Stimulated activated naive CD4-positive, alpha-beta T cell (primary cell): ENCODE data around the gene KAT6B.
A peak's percentile ranks its signal among the peaks of the same experiment; 100 is the strongest.

ENCODE experiments used
- DNase-seq, 6 experiments: peaks; one replicate each; lab custom pipeline; 2025; lab: John Stamatoyannopoulos, UW

Gene KAT6B

DNA sequence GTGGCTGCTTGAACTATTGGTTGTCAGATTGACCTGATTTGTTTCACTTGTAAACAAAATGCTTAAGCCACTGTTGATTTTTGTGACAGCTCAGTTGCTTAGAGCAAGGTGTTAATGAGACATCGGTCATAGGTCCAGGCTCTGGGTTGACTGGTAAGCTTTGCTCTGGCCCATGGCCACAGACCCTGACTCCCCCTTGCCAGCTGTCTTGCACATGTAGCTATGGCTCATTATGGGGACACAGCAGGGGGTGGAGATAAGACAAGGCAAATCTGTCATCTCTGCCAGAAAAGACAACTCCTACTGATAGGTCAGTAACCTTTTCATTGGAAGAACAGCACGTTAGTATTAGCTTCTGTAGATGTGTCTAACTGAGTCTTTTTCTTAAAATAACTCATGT, 95.3 kb downstream of the KAT6B start:
- DNase-seq: no peak

DNA sequence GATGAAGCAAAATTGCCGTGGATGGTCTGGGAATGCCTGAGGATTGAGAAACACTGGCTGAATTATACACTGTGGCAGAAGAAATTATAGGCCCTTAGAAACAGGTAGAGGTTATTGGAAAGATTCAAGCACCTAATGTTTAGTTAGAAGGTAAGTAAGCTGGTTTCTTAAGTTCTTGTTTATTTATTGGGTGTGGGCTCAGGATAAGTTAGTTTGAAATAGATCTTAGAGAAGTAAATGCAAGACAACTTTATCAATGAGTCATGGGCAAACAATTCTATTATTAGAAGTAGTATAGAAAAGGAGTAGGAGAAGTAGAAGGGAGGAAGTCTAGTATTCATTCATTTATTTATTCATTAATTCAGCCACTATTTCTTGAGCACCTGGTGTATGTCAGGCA, 96.5 kb downstream of the KAT6B start:
- no peak for DNase-seq

DNA sequence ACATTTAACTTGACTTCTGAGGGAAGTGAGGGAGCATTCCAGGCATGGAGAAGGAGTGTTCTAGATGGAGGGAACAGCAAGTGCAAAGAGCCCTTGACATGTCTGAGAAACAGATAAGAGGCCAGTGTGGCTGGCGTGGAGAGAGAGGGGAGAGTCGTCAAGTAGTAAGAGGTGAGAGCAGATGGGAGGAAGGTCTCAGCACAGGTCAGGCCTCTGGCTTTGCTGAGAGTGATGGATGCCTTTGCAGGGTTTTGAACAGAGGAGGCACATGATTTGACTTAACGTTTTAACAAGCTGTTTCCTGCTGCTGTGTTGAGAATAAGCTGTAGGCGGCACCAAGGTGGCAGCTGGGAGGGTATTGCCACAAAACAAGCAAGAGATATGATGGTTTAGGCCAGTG, 97.2 kb downstream of the KAT6B start:
- peak in 1 of 6 experiments; percentile 3 for DNase-seq

DNA sequence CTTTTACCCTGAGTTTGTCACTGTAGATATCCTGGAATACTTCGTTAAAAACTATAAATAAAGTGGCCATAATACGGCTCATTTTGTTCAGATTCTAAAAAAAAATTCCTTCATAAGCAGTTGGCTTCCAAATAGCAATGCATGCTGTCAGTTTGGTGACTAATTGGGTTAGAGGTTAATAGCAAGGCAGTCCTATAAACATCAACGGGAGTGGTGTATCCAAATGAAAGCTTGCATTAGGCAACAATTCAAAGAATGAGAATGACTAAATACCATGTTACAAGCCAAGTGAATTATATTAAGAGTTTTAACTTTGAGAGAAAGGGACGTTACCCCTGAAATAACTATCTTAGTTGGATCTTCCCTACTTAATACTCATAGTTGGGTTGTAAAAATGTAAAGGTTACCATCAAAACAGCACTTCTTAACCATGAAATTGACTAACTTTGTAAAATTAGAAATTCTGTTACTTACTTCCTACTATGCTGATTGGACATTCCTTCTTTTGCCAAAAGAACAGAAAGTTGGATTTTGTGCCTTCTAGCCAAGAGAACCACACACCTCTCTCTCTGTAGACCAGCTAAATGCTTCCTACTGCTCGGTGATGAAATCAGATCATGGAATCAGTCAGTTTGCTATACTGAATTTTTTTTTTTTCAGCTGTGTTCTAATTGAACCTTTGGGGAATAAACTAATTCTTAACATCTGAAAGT, 98.0 kb downstream of the KAT6B start:
- no peak for DNase-seq

DNA sequence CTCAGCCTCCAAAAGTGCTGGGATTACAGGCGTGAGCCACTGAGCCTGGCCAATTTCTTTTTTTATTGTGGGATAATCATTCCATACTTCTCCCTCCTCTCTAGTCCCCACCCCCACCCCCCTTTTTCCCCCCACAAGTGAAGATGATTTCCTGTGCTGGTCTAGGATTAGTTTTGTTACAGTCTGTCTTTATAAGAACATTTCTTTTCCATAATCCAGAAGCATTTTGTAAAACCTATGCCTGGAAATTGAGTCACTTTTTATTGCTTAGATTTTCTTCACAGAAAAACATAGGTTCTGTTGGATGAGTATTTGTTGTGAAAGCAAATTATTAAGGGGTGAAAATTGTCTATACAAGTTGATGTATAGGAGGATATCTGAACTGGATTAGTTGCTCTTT, 98.9 kb downstream of the KAT6B start:
- no peak for DNase-seq

DNA sequence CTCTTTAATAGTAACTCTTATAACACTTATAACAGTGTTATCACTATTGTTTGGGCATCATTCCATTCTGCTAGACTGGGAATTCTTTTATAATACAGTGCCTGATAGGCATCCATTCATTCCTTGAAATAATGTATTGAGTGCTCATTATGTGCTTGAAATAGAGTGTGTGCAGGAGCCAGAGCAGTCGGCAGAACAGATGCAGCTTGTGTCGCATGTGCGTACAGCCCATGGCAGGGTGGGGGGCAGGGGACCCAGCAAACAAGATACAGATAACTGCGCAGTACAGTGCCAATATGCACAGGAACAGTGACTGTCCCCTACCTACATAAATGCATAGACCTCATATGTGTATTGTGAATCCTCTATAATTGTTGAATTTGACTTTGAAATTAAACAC, 99.3 kb downstream of the KAT6B start:
- no peak for DNase-seq

DNA sequence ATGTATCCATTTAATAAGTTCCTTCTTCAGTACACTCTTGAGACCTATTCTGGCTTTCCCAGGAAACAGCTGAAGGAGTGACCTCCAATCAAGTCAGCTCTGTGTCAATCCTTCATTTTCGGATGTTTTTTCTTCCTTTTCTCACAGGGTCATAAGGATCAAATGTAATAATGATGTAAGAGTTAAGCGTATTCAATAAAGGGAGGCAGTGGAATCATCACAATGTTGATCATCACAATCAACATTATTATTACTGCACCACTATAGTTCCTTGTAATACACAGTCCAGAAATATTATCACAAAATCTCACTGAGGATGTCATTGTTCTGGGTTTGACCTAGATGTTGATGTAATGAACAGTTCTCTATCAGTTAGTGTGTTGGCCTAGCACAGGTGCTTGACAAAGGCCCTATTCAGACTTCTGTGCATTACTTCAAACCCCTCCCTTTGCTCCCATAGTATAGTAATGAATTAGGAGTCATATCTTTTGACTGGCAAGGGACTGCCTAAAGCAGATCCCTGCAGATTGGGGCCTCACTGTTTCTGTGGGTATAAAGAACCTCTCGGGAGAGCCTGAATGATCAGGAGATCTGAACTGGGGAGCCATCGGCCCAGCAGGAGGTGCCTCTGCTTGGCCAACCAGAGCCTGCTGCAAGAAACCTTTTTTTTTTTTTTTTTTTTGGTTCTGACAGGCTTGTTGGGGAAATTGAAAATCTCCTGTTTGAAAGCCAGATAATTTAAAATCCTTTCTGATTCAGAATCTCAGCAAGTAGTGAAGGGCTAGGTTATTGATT, 100.6 kb downstream of the KAT6B start:
- DNase-seq: no peak

DNA sequence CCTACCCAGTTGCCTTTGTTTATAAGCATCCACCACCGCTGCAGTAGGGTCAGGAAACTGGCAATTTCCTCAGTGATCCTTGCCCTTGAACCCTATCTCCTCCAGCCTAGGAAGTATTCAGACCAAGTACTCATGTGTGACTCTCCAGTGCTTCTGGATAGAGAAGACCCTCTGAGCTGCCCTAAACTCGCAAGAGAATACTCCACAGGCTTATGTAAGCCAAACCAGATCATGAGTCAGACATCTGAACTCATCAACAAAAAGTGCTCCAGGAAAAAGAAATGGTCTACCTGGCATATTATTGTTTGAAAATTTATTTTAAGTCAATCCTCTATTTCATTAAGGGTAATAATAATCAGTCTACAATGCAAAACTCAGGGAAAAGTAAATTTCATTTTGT, 101.3 kb downstream of the KAT6B start:
- DNase-seq: no peak

DNA sequence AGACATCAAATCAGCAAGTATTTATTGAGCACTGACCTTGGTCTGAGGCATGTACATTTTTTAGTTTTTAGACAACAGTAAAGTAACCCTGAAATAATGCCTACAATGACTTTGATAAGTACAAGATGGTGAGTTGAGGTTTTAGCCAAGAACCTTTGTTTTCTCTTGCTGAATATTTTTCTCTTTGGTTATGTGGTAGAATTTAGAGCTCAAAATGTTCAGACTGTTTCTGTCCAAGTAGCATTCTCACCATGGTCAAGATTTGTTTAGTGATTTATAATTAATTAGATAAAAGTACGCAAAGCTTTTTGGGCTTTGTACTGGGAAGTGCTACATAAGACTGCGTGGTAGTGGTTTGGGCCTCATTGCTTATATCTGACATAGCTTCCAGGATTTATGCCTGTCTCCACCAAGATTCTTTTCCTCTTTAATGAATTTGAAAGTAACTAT, 102.4 kb downstream of the KAT6B start:
- DNase-seq: no peak

DNA sequence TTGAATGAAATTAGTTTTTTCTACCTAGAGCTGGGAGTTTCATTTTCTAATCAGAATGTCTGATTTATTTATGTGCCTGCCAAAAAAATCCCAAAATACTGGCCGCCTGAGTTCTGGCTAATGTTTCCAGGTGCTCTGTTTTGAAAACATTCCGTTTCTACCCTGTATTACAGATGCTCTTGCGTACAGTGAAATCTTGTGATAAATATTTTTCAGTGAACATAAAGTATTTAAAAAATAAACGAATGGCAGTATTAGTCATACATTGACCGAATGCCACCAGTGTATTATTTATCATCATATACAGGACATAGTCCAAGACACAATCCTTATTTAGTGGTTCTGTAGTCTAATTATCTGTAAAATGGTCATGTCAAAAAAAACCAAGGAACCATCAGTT, 102.8 kb downstream of the KAT6B start:
- DNase-seq: no peak

DNA sequence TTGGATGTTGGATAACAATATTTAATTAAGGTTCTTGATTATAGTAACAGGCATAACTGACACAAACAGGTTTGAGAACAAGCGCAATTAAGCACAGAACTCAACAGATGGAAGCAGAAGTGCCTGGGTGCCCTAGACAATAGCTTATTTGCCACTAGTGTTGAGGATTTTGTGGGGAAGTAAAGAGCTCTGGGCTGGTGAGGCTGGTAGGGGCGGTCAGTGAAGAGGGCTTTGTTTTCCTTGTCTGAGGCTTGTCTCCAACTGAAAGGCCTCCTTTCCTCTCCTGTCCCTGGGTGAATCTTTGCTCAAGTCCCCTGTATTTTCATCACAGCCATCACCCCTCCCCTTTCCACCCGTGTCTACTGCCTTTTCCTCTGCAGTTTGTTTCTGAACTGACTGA, 104.6 kb downstream of the KAT6B start:
- DNase-seq: no peak

DNA sequence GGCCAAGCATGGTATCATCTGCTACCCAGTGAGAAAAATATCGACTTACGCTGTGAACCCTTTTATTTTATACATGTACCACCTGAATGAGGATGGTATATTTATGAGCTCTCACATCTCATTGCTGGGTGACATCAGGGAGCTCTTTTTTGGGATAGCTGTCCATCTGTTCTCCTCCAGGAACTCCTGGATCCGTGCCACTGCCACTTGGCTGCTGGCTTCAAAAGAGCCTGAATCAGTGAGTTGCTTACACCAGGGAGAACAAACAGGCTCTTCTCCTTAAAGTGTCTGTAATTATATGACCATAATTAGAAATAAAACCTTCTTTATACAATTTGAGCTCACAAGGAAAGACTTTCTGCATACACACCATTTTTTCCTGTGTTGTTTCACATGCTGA, 106.2 kb downstream of the KAT6B start:
- DNase-seq: no peak

DNA sequence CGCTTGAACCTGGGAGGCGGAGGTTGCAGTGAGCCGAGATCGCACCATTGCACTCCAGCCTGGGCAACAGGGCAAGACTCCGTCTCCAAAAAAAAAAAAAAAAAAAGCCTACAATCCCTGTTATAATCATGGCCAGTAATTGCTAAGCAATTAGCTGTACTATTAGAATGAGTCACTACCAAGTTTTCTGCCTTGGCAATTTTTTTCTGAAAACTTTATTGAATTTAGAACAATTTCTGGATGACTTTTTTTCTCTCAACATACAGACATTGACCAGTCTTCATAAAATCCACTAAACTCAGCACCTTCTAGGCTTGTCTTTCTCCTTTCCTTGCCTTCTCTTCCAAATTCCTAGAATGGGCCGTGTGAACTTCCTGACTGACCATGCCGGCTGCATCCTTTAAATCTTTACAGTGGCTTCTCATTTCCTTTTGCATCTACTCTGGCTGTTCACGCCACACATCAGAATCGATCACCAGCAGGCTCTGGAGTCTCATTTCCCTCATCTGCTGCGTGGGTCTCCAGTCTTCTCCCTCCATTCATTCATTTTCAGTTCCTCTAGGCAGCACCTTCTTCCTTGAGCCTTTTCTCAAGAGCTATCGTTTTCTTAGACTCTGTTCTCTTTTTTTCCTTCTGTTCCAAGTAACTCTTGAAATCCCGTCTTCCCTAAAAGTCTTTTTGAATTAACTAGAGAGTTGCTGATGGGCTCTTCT, 107.9 kb downstream of the KAT6B start:
- DNase-seq: no peak

DNA sequence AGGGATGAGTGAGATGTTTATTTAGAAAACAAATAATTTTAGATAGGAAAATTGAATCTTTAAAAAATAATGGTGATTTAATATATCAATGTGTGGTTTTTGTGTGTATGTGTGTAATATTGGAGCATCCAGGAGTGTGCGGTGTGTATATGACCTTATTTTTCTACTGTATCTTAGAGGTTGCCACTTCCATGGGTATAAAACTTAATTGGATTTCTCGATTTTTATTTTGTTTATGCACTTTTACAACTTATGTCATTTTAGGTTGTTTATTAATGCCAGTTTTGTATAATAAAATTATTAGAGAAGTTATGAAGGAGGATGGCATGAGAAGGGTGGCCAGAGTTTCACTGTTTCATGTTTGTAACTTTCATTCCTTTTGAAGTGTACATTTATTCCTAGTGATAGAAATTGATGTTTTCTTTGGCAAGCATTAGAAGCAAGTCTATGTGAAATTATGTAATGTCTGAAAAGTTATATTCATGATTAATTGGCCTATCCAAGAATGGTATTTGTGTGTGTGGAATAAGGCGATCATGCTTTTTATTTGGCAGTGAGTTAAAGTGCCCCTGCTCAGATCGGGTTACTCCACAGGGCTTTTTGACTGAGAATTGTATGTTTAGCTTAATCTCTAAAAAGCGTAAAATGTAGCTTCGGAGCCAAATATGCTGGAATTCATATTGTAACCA, 110.3 kb downstream of the KAT6B start:
- no peak for DNase-seq

DNA sequence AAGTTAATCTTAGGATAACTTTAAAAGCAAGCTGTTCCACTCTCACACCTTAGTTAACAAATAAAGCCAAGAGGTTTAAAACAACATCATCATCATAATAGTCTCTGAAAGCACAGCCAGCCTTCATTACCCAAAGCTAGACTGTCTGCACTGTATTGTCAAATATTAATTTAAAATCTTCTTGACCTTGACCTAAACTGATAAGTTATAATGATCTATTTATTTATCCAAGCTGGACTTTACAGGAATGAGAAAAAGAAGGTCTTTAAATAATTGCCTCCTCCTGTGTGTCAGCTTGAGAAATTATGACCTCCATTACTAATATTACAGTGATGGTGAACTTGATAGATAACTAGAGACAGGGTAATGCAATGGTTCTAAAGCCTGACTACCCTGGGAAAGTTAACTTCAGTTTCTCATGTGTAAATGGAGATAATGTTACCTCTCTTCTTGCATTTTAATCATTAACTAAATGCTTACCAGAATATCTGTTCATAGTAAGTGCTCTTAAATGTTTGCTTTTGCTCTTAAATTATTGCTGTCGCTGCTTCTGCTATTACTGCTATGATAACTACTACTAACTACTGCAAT, 111.0 kb downstream of the KAT6B start:
- DNase-seq: no peak

DNA sequence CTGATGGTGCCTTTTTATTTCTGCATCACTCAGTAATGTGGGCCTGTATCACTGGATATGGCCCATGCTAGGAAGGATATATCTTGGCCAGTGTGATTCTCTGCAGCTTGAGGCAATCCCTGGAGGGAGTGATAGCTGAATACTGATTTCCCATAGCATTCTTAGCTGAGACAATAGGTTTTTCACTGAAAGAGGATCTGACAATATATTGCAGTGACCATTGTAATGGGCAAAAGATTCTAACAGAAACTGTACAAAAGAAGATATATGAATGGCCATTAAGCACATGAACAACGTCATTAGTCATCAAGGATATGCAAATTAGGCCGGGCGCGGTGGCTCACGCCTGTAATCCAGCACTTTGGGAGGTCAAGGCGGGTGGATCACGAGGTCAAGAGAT, 117.8 kb downstream of the KAT6B start:
- no peak for DNase-seq

DNA sequence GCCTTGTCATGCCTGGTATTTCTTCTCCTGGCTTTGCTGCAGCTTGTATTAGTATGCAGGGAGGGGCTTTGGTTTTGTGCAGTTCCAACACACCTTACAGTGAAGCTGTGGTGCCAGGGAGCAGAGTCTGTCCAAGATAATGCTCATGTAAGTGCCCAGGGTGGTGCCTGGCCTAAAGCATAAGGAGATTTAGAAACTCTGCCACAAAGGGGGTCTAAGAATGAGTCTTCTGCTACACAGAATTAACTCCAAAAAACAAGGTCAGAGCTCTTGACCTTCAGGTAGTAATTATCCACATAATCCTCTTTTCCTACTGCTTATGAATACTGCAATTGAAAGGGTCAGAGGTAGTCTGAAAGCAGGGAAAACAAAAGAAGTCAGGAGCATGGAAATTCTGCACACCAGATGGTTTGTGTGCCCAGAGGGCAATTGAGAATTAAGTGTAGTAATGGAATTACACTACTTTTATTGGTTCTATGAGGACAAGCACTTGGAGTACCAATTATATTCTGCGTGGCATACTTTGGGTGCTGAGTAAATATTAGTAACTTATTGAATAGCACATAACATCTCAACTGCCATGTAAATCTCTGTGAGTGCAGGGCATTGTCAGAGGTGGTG, 121.5 kb downstream of the KAT6B start:
- DNase-seq: no peak

DNA sequence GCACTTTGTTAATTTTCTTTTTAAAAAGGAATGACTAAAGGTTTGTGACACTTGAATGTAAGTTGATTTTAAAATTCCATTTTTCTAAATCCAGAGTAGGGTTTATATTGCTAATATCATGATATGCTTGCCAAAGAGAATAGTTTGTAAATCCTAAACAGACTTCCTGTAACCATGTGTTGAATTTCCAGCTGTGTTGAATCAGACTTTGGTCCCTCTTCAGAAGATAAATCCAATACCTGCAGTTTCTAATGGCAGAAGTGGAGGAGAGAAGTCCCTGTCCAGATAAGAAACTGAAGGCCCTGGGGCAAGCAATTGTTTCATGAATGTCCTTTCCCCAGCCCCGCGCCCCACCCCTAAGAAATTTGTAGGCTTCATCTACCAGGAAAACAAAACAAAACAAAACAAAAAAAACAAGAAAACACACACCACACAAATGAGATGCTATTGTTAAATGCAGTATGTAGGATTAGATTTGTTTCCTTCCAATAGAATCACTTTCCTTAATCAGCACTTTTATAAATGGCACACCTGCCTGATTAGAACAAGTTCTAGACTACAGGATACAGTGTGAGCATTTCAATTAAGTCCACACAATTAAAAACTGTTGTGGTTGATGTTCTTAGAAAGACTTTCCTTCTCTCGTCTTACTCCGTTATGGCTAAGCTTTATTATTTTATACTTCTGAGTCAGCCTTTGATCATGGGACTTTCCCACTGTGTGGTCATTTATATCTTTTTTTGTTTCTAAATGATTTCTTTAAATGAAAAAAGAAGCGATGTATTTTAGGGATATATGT, 122.8 kb downstream of the KAT6B start:
- DNase-seq: no peak

DNA sequence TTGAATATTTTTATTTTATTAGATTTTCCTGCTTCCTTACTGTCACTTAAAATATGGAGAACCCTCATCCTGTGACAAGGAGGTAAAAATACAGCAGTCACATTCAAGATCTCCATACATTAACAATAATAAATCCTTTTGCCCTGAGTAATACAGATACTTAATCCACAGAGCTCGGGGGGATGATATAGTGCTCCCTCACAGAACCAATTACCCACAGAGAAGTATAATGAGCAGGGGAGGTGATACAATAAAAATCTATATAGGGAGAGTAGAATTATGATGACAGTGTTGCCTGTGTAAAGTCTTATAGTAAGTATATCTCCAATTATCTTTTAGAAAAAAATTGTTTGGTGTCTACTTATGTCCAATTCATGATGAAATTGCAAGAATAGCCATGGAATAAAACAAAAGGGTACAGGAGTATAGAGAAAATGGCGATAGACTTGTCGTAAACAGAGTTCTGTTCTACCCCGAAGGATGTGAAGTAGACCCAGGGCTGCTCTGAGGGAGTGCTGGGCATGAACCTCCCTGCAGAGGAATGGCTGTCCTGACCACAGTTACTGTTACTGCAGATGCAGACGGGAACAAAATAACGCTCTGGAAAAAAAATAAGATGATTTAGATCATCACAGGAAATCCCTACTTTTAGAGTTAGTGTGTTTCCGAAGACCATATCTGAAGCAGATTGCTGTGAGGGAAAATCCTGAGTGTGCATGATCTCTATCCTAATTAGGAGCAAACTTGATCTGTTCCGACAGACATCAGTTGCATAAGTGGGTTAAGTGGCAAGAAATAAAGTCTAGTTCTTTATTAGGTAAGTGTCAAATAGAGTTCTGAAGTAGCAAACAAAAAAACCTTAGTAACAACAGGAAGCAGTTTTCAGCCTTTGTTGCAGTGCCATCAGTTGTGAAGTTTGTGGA, 123.7 kb downstream of the KAT6B start:
- no peak for DNase-seq

DNA sequence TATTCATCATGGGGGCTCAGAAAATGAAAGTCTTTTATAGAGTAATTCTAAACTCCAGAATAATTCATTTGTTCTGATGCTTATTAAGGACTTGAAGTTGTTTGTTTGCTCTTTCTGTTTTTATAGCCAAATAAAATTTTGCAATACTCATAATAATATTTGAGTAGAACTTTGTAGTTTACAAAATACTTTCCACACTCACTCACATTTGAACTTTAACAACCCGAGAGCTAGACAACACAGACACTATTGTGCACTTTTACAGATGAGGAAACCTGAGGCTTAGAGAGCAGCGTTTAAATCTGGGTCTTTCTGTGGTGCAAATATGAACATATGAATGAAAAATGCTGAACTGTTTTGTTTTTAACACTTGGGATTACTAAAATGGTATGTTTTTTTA, 126.8 kb downstream of the KAT6B start:
- DNase-seq: no peak
